NCI-H1694 treated with DMSO at 0.1 percent for 48 hours (cell line): Measurements from ENCODE around the gene SNX19.

Source experiments
- DNase-seq: peaks from one replicate; lab custom pipeline; 2025; lab: John Stamatoyannopoulos, UW

Gene SNX19

GRCh38 chr11:130840679-130841078, 75.6 kb downstream of the SNX19 start:
- DNase-seq, result no peak

- no peak for DNase-seq
Measured at GRCh38 chr11:130839981-130840666, 76.2 kb downstream of the SNX19 start.

GRCh38 chr11:130837194-130837593, 79.1 kb downstream of the SNX19 start:
- no peak for DNase-seq

- DNase-seq, result no peak
Measured at GRCh38 chr11:130834886-130835285, 81.4 kb downstream of the SNX19 start.

- no peak for DNase-seq
Measured at GRCh38 chr11:130832566-130833425, 83.5 kb downstream of the SNX19 start.

- no peak for DNase-seq
Measured at GRCh38 chr11:130831976-130832375, 84.3 kb downstream of the SNX19 start.

- DNase-seq, result no peak
Measured at GRCh38 chr11:130831506-130831905, 84.8 kb downstream of the SNX19 start.

- DNase-seq, result no peak
Measured at GRCh38 chr11:130830566-130830965, 85.7 kb downstream of the SNX19 start.

GRCh38 chr11:130829920-130830511, 86.3 kb downstream of the SNX19 start:
- DNase-seq, result no peak

- no peak for DNase-seq
Measured at GRCh38 chr11:130828741-130829140, 87.5 kb downstream of the SNX19 start.

GRCh38 chr11:130827451-130828377, 88.6 kb downstream of the SNX19 start:
- no peak for DNase-seq

GRCh38 chr11:130826572-130826971, 89.7 kb downstream of the SNX19 start:
- no peak for DNase-seq

- no peak for DNase-seq
Measured at GRCh38 chr11:130825983-130826382, 90.3 kb downstream of the SNX19 start.

- no peak for DNase-seq
Measured at GRCh38 chr11:130825561-130825960, 90.7 kb downstream of the SNX19 start.
